Testis (tissue), 3 donors: ENCODE measurements around the gene TRPV5. TPM values are rescaled to one million over a fixed set of nuclear protein-coding genes. Genes with fewer than 3 reads are reported as not detected.

ENCODE experiments used
- DNase-seq: peaks from one replicate; pipeline ENCODE4 v3.0.0-alpha.2; 2019
- H3K27ac ChIP-seq, 2 donors: fragments of 200-600 bp; sonication (generic); one replicate each; pipeline ENCODE4 v1.5.1; 2019
- H3K27me3 ChIP-seq: fragments of 200-600 bp; sonication (generic); one replicate; pipeline ENCODE4 v1.5.1; 2019
- H3K36me3 ChIP-seq: fragments of 200-600 bp; sonication (generic); one replicate; pipeline ENCODE4 v1.5.1; 2017; ENCODE audit warnings: low read depth; ENCODE audit errors: missing control alignments
- H3K4me1 ChIP-seq: fragments of 200-600 bp; sonication (generic); one replicate; pipeline ENCODE4 v1.5.1; 2019
- H3K4me3 ChIP-seq, 2 donors: fragments of 200-600 bp; sonication (generic); one replicate each; pipeline ENCODE4 v1.5.1; 2017 to 2019
- H3K9me3 ChIP-seq: fragments of 200-600 bp; sonication (generic); one replicate; pipeline ENCODE4 v1.5.1; 2017
- POLR2A ChIP-seq: fragments of 450-650 bp; IDR thresholded peaks from one replicate; pipeline ENCODE4 v1.6.1; 2017; ENCODE audit warnings: antibody characterized with exemption, mild to moderate bottlenecking, moderate library complexity
- WGBS, 2 donors: methylation state at CpG; one replicate each; pipeline ENCODE4 v1.1.5; 2018; 5-methylcytosine and 5-hydroxymethylcytosine counted together
- intact Hi-C: fragments of 100-400 bp; cut with DNase I; formaldehyde crosslinking; loops from one replicate; pipeline ENCODE4 v1.15.1; 2023; ENCODE audit warnings: low total_unique reads
- polyA plus RNA-seq: library from polyadenylated mRNA; stranded (reverse); fragments of 350-450 nt; fragmentation: Illumina TruSeq; extraction: RNeasy Lipid Tissue Mini Kit (QIAGEN cat#74804); gene quantifications from one replicate; pipeline ENCODE4 v1.2.3, GENCODE V29; 2014; ENCODE audit warnings: low read depth, low replicate concordance; ENCODE audit not compliant: insufficient read depth
- total RNA-seq, 2 donors: library from RNA; depleted of rRNA; stranded (reverse); fragments of >200 nt; gene quantifications; one replicate each; pipeline ENCODE4 v1.2.3, GENCODE V29; 2016
- TF ChIP-seq, protein P1 (sequence below), 3 experiments: fragments of 450-650 bp in 2 of 3; fragments of 200-600 bp in 1 of 3; sonication (generic) in 1 of 3; IDR thresholded peaks; one replicate each; pipeline ENCODE4 v1.5.1; 2016 to 2019; ENCODE audit warnings: antibody characterized with exemption in 3 of 3, mild to moderate bottlenecking in 2 of 3, moderate library complexity in 1 of 3

The TRPV5 gene
- total and polyA plus RNA-seq, 3 donors from 2014 or later: 0.57 to 2.1 (median 1.4) TPM

DNA sequence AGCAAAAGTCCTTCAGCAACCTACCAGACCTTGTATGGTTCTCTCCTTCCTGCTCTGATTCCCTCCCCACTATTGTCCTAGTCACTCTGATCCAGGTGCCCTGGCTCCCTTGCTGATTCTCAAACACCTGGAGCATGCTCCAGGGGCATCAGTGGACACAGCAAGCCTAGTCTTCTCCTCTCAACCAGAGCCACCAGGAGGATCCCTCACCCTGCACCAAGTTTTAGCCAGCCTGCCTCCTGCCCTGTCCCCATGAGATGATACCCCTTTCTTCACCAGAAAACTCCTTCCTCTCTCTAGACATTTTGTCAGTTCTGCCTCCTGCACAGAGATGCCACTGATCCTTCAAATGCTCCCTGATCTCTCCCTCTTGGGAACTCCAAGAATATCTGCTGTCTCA is 16.7 kb upstream of the TRPV5 start:
- Histone ChIP-seq H3K9me3 (no peaks in the 10 kb centered on the region), H3K4me3 (no peak overlapping the region), H3K27me3 (no peaks in the 10 kb centered on the region), H3K36me3 (no peaks in the 10 kb centered on the region), H3K4me1 (no peaks in the 10 kb centered on the region), H3K27ac (no peak overlapping the region)
- TF ChIP-seq, protein P1, sequence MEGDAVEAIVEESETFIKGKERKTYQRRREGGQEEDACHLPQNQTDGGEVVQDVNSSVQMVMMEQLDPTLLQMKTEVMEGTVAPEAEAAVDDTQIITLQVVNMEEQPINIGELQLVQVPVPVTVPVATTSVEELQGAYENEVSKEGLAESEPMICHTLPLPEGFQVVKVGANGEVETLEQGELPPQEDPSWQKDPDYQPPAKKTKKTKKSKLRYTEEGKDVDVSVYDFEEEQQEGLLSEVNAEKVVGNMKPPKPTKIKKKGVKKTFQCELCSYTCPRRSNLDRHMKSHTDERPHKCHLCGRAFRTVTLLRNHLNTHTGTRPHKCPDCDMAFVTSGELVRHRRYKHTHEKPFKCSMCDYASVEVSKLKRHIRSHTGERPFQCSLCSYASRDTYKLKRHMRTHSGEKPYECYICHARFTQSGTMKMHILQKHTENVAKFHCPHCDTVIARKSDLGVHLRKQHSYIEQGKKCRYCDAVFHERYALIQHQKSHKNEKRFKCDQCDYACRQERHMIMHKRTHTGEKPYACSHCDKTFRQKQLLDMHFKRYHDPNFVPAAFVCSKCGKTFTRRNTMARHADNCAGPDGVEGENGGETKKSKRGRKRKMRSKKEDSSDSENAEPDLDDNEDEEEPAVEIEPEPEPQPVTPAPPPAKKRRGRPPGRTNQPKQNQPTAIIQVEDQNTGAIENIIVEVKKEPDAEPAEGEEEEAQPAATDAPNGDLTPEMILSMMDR (IDR thresholded peaks at IDR 0.05): no peak
- no peak for TF ChIP-seq POLR2A
- intact Hi-C loops: no loop called here
- DNase-seq: no peak

DNA sequence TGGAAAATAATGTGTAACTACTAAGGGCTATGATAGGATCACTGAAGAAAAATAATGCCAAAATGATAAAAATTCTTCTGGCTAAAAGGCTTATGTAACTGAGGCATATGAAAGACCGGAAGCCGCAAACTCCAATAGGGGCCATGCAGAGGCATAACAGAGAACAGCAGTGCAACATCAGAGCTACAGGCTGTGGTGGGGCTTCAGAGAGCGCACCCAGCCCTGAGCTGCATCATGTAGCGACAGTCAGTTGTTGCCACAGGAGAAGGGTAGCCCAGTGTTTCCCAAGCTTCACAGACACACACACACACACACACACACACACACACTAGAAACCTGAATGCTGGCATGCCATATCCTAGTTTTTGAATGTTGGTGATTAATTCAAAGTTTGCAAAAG is 15.1 kb upstream of the TRPV5 start:
- Histone ChIP-seq H3K4me1 (no peaks in the 10 kb centered on the region), H3K4me3 (no peak overlapping the region), H3K9me3 (no peaks in the 10 kb centered on the region), H3K27me3 (no peaks in the 10 kb centered on the region), H3K27ac (no peak overlapping the region), H3K36me3 (no peaks in the 10 kb centered on the region)
- no peak for DNase-seq
- intact Hi-C loops: no loop called here
- 91 to 93% methylated on average over 4 of the region's 4 CpGs for WGBS, 2 donors
- TF ChIP-seq, protein P1 (IDR thresholded peaks at IDR 0.05): no peak

DNA sequence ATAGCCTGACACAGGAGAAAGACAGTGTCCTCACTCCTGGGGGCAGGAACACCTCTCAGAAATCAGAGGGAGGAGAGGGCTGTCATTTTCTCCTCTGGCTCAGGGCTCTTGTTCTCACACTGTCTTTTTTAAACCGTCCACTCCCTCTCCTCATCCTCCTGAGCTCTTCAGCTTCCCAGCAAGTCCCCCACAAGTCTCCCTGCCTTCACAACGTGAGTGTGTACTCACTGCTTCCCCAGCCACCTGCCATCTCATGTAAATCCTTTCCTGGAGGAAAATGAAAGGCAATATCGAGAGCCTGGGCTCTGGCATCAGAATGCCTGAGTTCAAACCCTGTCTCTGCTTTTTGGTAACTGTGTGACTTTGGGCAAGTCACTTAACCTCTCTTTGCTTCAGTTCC is 11.5 kb upstream of the TRPV5 start:
- Histone ChIP-seq H3K27ac (no peak overlapping the region), H3K4me3 (no peak overlapping the region), H3K4me1 (no peaks in the 10 kb centered on the region), H3K27me3 (no peaks in the 10 kb centered on the region), H3K36me3 (no peaks in the 10 kb centered on the region), H3K9me3 (no peaks in the 10 kb centered on the region)
- no peak for TF ChIP-seq POLR2A
- TF ChIP-seq, protein P1 (IDR thresholded peaks at IDR 0.05): no peak
- intact Hi-C loops: no loop called here
- 68 to 71% methylated on average over 3 of the region's 3 CpGs for WGBS, 2 donors
- DNase-seq: no peak

DNA sequence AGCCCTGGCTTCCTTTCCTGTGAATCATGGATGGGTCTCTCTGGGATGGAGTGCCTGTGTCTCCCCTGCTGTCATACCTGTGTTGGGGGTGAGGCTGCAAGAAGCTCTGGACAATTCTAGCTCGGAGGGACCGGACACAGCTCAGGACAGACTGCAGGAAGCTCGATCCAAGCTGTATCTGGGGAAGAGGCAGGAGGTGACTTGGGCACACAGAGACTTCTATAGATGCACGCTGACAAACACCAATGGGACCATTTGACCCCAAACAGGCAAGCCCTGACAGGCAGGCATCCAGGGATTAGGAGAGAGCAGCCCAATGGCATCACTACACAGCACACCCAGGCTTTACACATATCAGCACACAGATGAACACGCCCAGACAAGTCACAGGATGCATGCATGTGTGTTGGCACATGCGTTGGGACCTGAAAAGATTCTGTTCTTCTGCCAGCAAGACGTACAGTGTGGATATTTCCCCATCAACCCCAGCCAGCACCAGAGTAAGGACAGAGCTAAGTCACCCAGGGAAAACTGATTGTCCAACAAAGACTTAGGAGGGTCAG is 10.2 kb upstream of the TRPV5 start:
- no peak for TF ChIP-seq POLR2A
- TF ChIP-seq, protein P1 (IDR thresholded peaks at IDR 0.05): no peak
- no peak overlapping the region for H3K27ac ChIP-seq
- no peak overlapping the region for H3K4me3 ChIP-seq
- WGBS, 2 donors: 81 to 84% methylated on average over 3 to 7 of the region's 7 CpGs
- no peaks in the 10 kb centered on the region for H3K9me3 ChIP-seq
- H3K4me1 ChIP-seq: no peaks in the 10 kb centered on the region
- DNase-seq: no peak
- no peaks in the 10 kb centered on the region for H3K36me3 ChIP-seq
- intact Hi-C loops: no loop called here
- H3K27me3 ChIP-seq: no peaks in the 10 kb centered on the region

DNA sequence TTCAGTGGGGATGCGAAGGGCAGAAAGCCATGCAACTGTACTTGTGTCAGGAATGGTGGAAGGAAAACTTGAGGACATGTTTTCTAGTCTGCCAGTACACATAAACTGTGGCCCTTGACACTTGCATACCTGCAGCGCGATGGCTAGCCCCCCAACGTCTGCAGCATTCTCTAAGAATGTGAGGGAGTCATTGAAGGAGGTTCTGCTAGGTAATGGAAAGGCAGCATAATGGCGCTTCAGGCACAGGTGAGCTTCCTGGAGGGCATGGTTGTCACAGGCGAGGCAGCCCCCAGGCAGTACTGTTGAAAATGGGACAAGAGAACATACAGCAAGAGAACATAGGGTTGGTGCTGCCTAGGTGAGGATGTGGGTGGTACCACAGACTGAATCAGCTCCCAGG is 9.2 kb upstream of the TRPV5 start:
- TF ChIP-seq, protein P1 (IDR thresholded peaks at IDR 0.05): no peak
- TF ChIP-seq POLR2A: no peak
- no peak for DNase-seq
- Histone ChIP-seq H3K4me3 (no peak overlapping the region), H3K27me3 (no peaks in the 10 kb centered on the region), H3K36me3 (no peaks in the 10 kb centered on the region), H3K27ac (no peak overlapping the region), H3K9me3 (no peaks in the 10 kb centered on the region), H3K4me1 (no peaks in the 10 kb centered on the region)
- 81 to 92% methylated on average over 6 of the region's 6 CpGs for WGBS, 2 donors
- intact Hi-C loops: no loop called here
